ENCODE results near the gene USP17L29.
"Not testable (repeated sequence)": the region's sequence is repeated elsewhere in the genome, so short reads cannot be mapped to it uniquely, and the experiment has no call there.

USP17L29 gene

DNA sequence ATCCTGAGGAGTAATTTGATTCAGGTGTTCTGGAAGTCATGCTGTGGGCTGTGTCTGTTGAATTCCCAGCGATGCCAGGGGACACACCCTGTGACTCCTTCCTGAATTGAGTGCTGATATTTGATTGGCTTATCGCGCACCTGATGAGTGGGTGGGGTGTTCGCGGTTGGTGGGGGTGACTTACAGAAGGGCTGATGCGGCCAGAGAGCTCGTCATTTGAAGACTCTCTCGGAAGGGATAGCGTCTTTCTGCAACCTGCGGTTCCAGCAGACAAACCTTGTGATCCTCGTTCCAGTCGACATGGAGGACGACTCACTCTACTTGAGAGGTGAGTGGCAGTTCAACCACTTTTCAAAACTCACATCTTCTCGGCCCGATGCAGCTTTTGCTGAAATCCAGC lies at the start of gene USP17L29:
Gene USP17L29, plus strand, starts transcription at position 301 of the 400 bp plus-strand sequence. Its CDS starts 0 bp downstream, at position 301.
- not testable (repeated sequence) for H3K27me3 ChIP-seq (ENCODE audit: control insufficient read depth, insufficient read depth, low read length); H3K4me3 ChIP-seq (ENCODE audit: low read depth, low read length); H3K9ac ChIP-seq (ENCODE audit: low read depth, low read length); H3K36me3 ChIP-seq (ENCODE audit: control insufficient read depth, insufficient read depth, low read length); H3K27ac ChIP-seq (ENCODE audit: low read depth, low read length); H3K9me3 ChIP-seq (ENCODE audit: control insufficient read depth, insufficient read depth, low read length); H3K4me1 ChIP-seq (ENCODE audit: control insufficient read depth, insufficient read depth, low read length)

DNA sequence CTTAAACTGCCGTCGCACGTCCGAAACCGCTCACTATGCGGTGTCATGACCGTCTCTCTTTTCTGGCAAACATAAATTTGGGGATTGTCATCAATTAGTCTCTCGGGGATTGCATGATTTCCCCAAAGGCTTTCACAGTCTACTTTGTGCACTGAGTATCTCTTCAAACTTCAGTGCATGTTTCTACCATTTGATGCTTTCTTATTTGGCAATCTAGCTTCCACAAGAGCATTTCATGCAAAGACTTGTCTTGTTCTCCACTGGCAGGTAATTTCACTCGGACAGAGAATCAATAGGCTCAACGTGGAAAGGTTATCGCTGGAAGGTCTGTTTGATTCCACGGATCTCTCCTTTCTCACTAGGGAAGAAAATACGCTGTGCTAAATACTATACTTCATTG lies 29.2 kb upstream of the USP17L29 start:
- not testable (repeated sequence) for H3K4me3 ChIP-seq (ENCODE audit: low read depth, low read length); H3K27ac ChIP-seq (ENCODE audit: low read depth, low read length)

GRCh38 chr4:9324865-9325264 lies 28.6 kb upstream of the USP17L29 start, which contains the start of gene USP17L24:
TSS of gene USP17L24 (plus strand) at chr4:9325165. CDS start at chr4:9325165, 0 bp downstream.
- H3K4me3 ChIP-seq (ENCODE audit: low read depth, low read length); H3K27me3 ChIP-seq (ENCODE audit: control insufficient read depth, insufficient read depth, low read length); H3K36me3 ChIP-seq (ENCODE audit: control insufficient read depth, insufficient read depth, low read length); H3K27ac ChIP-seq (ENCODE audit: low read depth, low read length); H3K9ac ChIP-seq (ENCODE audit: low read depth, low read length); H3K9me3 ChIP-seq (ENCODE audit: control insufficient read depth, insufficient read depth, low read length); H3K4me1 ChIP-seq (ENCODE audit: control insufficient read depth, insufficient read depth, low read length): not testable (repeated sequence)

More for the DNA sequence above, 29.2 kb upstream of the USP17L29 start:
- H3K36me3 ChIP-seq (ENCODE audit: control insufficient read depth, insufficient read depth, low read length); H3K4me1 ChIP-seq (ENCODE audit: control insufficient read depth, insufficient read depth, low read length); H3K9me3 ChIP-seq (ENCODE audit: control insufficient read depth, insufficient read depth, low read length); H3K27me3 ChIP-seq (ENCODE audit: control insufficient read depth, insufficient read depth, low read length); H3K9ac ChIP-seq (ENCODE audit: low read depth, low read length): not testable (repeated sequence)

GRCh38 chr4:9329611-9330010 lies 23.8 kb upstream of the USP17L29 start, which contains the start of gene USP17L25:
TSS of gene USP17L25 (plus strand) at chr4:9329911. CDS start at chr4:9329911, 0 bp downstream.
- not testable (repeated sequence) for H3K4me1 ChIP-seq (ENCODE audit: control insufficient read depth, insufficient read depth, low read length); H3K9me3 ChIP-seq (ENCODE audit: control insufficient read depth, insufficient read depth, low read length); H3K27me3 ChIP-seq (ENCODE audit: control insufficient read depth, insufficient read depth, low read length); H3K36me3 ChIP-seq (ENCODE audit: control insufficient read depth, insufficient read depth, low read length); H3K4me3 ChIP-seq (ENCODE audit: low read depth, low read length); H3K27ac ChIP-seq (ENCODE audit: low read depth, low read length); H3K9ac ChIP-seq (ENCODE audit: low read depth, low read length)

DNA sequence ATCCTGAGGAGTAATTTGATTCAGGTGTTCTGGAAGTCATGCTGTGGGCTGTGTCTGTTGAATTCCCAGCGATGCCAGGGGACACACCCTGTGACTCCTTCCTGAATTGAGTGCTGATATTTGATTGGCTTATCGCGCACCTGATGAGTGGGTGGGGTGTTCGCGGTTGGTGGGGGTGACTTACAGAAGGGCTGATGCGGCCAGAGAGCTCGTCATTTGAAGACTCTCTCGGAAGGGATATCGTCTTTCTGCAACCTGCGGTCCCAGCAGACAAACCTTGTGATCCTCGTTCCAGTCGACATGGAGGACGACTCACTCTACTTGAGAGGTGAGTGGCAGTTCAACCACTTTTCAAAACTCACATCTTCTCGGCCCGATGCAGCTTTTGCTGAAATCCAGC lies 19.1 kb upstream of the USP17L29 start, which contains the start of gene USP17L26:
Gene USP17L26, plus strand, starts transcription at position 301 of the 400 bp plus-strand sequence. Its CDS starts 0 bp downstream, at position 301.
- not testable (repeated sequence) for H3K9me3 ChIP-seq (ENCODE audit: control insufficient read depth, insufficient read depth, low read length); H3K27ac ChIP-seq (ENCODE audit: low read depth, low read length); H3K9ac ChIP-seq (ENCODE audit: low read depth, low read length); H3K27me3 ChIP-seq (ENCODE audit: control insufficient read depth, insufficient read depth, low read length); H3K36me3 ChIP-seq (ENCODE audit: control insufficient read depth, insufficient read depth, low read length); H3K4me3 ChIP-seq (ENCODE audit: low read depth, low read length); H3K4me1 ChIP-seq (ENCODE audit: control insufficient read depth, insufficient read depth, low read length)

DNA sequence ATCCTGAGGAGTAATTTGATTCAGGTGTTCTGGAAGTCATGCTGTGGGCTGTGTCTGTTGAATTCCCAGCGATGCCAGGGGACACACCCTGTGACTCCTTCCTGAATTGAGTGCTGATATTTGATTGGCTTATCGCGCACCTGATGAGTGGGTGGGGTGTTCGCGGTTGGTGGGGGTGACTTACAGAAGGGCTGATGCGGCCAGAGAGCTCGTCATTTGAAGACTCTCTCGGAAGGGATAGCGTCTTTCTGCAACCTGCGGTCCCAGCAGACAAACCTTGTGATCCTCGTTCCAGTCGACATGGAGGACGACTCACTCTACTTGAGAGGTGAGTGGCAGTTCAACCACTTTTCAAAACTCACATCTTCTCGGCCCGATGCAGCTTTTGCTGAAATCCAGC lies 14.3 kb upstream of the USP17L29 start, which contains the start of gene USP17L5:
Gene USP17L5, plus strand, starts transcription at position 301 of the 400 bp plus-strand sequence. Its CDS starts 0 bp downstream, at position 301.
- H3K36me3 ChIP-seq (ENCODE audit: control insufficient read depth, insufficient read depth, low read length); H3K27me3 ChIP-seq (ENCODE audit: control insufficient read depth, insufficient read depth, low read length): not testable (repeated sequence)

GRCh38 chr4:9343848-9344247 lies 9.6 kb upstream of the USP17L29 start, which contains the start of gene USP17L27:
TSS of gene USP17L27 (plus strand) at chr4:9344148. CDS start at chr4:9344148, 0 bp downstream.
- not testable (repeated sequence) for H3K9ac ChIP-seq (ENCODE audit: low read depth, low read length); H3K27me3 ChIP-seq (ENCODE audit: control insufficient read depth, insufficient read depth, low read length); H3K36me3 ChIP-seq (ENCODE audit: control insufficient read depth, insufficient read depth, low read length); H3K9me3 ChIP-seq (ENCODE audit: control insufficient read depth, insufficient read depth, low read length); H3K4me1 ChIP-seq (ENCODE audit: control insufficient read depth, insufficient read depth, low read length); H3K4me3 ChIP-seq (ENCODE audit: low read depth, low read length); H3K27ac ChIP-seq (ENCODE audit: low read depth, low read length)

More for the DNA sequence above, 14.3 kb upstream of the USP17L29 start, which contains the start of gene USP17L5:
- H3K9ac ChIP-seq (ENCODE audit: low read depth, low read length); H3K9me3 ChIP-seq (ENCODE audit: control insufficient read depth, insufficient read depth, low read length); H3K4me3 ChIP-seq (ENCODE audit: low read depth, low read length); H3K27ac ChIP-seq (ENCODE audit: low read depth, low read length); H3K4me1 ChIP-seq (ENCODE audit: control insufficient read depth, insufficient read depth, low read length): not testable (repeated sequence)

- not testable (repeated sequence) for H3K4me3 ChIP-seq (ENCODE audit: low read depth, low read length); H3K9me3 ChIP-seq (ENCODE audit: control insufficient read depth, insufficient read depth, low read length); H3K4me1 ChIP-seq (ENCODE audit: control insufficient read depth, insufficient read depth, low read length); H3K27ac ChIP-seq (ENCODE audit: low read depth, low read length); H3K36me3 ChIP-seq (ENCODE audit: control insufficient read depth, insufficient read depth, low read length); H3K27me3 ChIP-seq (ENCODE audit: control insufficient read depth, insufficient read depth, low read length); H3K9ac ChIP-seq (ENCODE audit: low read depth, low read length)
These were observed 4.8 kb upstream of the USP17L29 start, which contains the start of gene USP17L28 for GRCh38 chr4:9348593-9348992. TSS of gene USP17L28 (plus strand) at chr4:9348893. CDS start at chr4:9348893, 0 bp downstream.

DNA sequence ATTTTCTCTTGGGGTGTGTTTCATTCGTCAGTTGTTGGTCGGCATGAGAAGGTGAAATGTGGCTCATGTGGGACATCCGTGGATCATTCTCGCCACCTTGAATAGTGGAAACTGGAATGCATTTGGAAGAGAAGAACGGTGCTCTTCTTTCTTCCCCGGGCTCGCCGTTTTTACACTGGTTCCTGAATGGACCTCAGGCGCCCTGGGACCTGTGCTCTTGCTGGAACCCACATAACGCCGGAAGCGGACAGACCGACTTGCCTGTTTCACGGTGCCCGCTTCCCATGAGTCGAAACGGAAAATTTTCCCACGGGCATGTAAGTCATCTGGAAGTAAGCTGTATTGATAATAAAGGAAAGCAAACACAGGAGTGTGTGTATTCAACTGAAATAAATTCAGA lies 2.6 kb upstream of the USP17L29 start:
- not testable (repeated sequence) for H3K4me1 ChIP-seq (ENCODE audit: control insufficient read depth, insufficient read depth, low read length); H3K36me3 ChIP-seq (ENCODE audit: control insufficient read depth, insufficient read depth, low read length); H3K27ac ChIP-seq (ENCODE audit: low read depth, low read length); H3K9ac ChIP-seq (ENCODE audit: low read depth, low read length); H3K4me3 ChIP-seq (ENCODE audit: low read depth, low read length); H3K9me3 ChIP-seq (ENCODE audit: control insufficient read depth, insufficient read depth, low read length); H3K27me3 ChIP-seq (ENCODE audit: control insufficient read depth, insufficient read depth, low read length)

DNA sequence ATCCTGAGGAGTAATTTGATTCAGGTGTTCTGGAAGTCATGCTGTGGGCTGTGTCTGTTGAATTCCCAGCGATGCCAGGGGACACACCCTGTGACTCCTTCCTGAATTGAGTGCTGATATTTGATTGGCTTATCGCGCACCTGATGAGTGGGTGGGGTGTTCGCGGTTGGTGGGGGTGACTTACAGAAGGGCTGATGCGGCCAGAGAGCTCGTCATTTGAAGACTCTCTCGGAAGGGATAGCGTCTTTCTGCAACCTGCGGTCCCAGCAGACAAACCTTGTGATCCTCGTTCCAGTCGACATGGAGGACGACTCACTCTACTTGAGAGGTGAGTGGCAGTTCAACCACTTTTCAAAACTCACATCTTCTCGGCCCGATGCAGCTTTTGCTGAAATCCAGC lies 9.4 kb downstream of the USP17L29 start, which contains the start of gene USP17L30:
Gene USP17L30, plus strand, starts transcription at position 301 of the 400 bp plus-strand sequence. Its CDS starts 0 bp downstream, at position 301.
- not testable (repeated sequence) for H3K9me3 ChIP-seq (ENCODE audit: control insufficient read depth, insufficient read depth, low read length); H3K9ac ChIP-seq (ENCODE audit: low read depth, low read length); H3K27me3 ChIP-seq (ENCODE audit: control insufficient read depth, insufficient read depth, low read length); H3K4me1 ChIP-seq (ENCODE audit: control insufficient read depth, insufficient read depth, low read length); H3K4me3 ChIP-seq (ENCODE audit: low read depth, low read length); H3K36me3 ChIP-seq (ENCODE audit: control insufficient read depth, insufficient read depth, low read length); H3K27ac ChIP-seq (ENCODE audit: low read depth, low read length)

- not testable (repeated sequence) for H3K4me3 ChIP-seq (ENCODE audit: low read depth, low read length); H3K27ac ChIP-seq (ENCODE audit: low read depth, low read length); H3K36me3 ChIP-seq (ENCODE audit: control insufficient read depth, insufficient read depth, low read length); H3K27me3 ChIP-seq (ENCODE audit: control insufficient read depth, insufficient read depth, low read length); H3K9ac ChIP-seq (ENCODE audit: low read depth, low read length); H3K4me1 ChIP-seq (ENCODE audit: control insufficient read depth, insufficient read depth, low read length); H3K9me3 ChIP-seq (ENCODE audit: control insufficient read depth, insufficient read depth, low read length)
These were observed 26.4 kb downstream of the USP17L29 start for GRCh38 chr4:9379881-9380280.
